ENCODE measurements around the gene PBX2.
"Not testable (repeated sequence)": the region's sequence is repeated elsewhere in the genome, so short reads cannot be mapped to it uniquely, and the experiment has no call there.

PBX2 gene

GRCh38 chr6:32190054-32190851, at the start of gene PBX2:
Gene PBX2 (minus strand): TSS chr6:32190202. CDS start chr6:32189915, 287 bp downstream.
- in situ Hi-C loops (cut with MboI; ENCODE audit: low sequenced_read_pairs), result no loop called here

GRCh38 chr6:32239462-32239861, 49.5 kb upstream of the PBX2 start:
- in situ Hi-C loops (cut with MboI; ENCODE audit: low sequenced_read_pairs), result no loop called here

- in situ Hi-C loops (cut with MboI; ENCODE audit: low sequenced_read_pairs), result no loop called here
Measured at GRCh38 chr6:32234934-32235333, 44.9 kb upstream of the PBX2 start.

GRCh38 chr6:32226434-32226833, 36.4 kb upstream of the PBX2 start:
- in situ Hi-C loops (cut with MboI; ENCODE audit: low sequenced_read_pairs), result no loop called here

GRCh38 chr6:32224696-32225095, 34.7 kb upstream of the PBX2 start:
- in situ Hi-C loops (cut with MboI; ENCODE audit: low sequenced_read_pairs), result no loop called here

- in situ Hi-C loops (cut with MboI; ENCODE audit: low sequenced_read_pairs), result no loop called here
Measured at GRCh38 chr6:32223258-32224235, 33.5 kb upstream of the PBX2 start, which contains the start of gene NOTCH4. Gene NOTCH4 (minus strand): TSS chr6:32224067. CDS start chr6:32223928, 139 bp downstream.

GRCh38 chr6:32222333-32223230, 32.6 kb upstream of the PBX2 start:
- in situ Hi-C loops (cut with MboI; ENCODE audit: low sequenced_read_pairs), result no loop called here

- in situ Hi-C loops (cut with MboI; ENCODE audit: low sequenced_read_pairs), result no loop called here
Measured at GRCh38 chr6:32220021-32220420, 30.0 kb upstream of the PBX2 start.

- in situ Hi-C loops (cut with MboI; ENCODE audit: low sequenced_read_pairs), result no loop called here
Measured at GRCh38 chr6:32218167-32218566, 28.2 kb upstream of the PBX2 start.

- in situ Hi-C loops (cut with MboI; ENCODE audit: low sequenced_read_pairs), result no loop called here
Measured at GRCh38 chr6:32216998-32217397, 27.0 kb upstream of the PBX2 start.

- in situ Hi-C loops (cut with MboI; ENCODE audit: low sequenced_read_pairs), result no loop called here
Measured at GRCh38 chr6:32216285-32216684, 26.3 kb upstream of the PBX2 start.

- in situ Hi-C loops (cut with MboI; ENCODE audit: low sequenced_read_pairs), result no loop called here
Measured at GRCh38 chr6:32215617-32216016, 25.6 kb upstream of the PBX2 start.

- in situ Hi-C loops (cut with MboI; ENCODE audit: low sequenced_read_pairs), result no loop called here
Measured at GRCh38 chr6:32214126-32214525, 24.1 kb upstream of the PBX2 start.

GRCh38 chr6:32213649-32214048, 23.6 kb upstream of the PBX2 start:
- in situ Hi-C loops (cut with MboI; ENCODE audit: low sequenced_read_pairs), result no loop called here

GRCh38 chr6:32212076-32212760, 22.2 kb upstream of the PBX2 start:
- in situ Hi-C loops (cut with MboI; ENCODE audit: low sequenced_read_pairs), result no loop called here

GRCh38 chr6:32211432-32211831, 21.4 kb upstream of the PBX2 start:
- in situ Hi-C loops (cut with MboI; ENCODE audit: low sequenced_read_pairs), result not testable (repeated sequence)

- in situ Hi-C loops (cut with MboI; ENCODE audit: low sequenced_read_pairs), result no loop called here
Measured at GRCh38 chr6:32210191-32210601, 20.2 kb upstream of the PBX2 start.

- in situ Hi-C loops (cut with MboI; ENCODE audit: low sequenced_read_pairs), result no loop called here
Measured at GRCh38 chr6:32208996-32209395, 19.0 kb upstream of the PBX2 start.

GRCh38 chr6:32204268-32204715, 14.3 kb upstream of the PBX2 start:
- in situ Hi-C loops (cut with MboI; ENCODE audit: low sequenced_read_pairs), result no loop called here

Data from HL-60/S4 treated with retinoic acid at 250 ng/mL for 4 days and 3 days (cell line).